GM18519 (cell line): Measurements from ENCODE around the gene PMVK.

Source experiments
- ATAC-seq: cut with Tn5 transposase; IDR thresholded peaks from one replicate; pipeline ENCODE4 v1.9.1; 2021; ENCODE audit warnings: mild to moderate bottlenecking, moderate library complexity; ENCODE audit not compliant: unreplicated experiment, low FRiP score

The PMVK gene

DNA sequence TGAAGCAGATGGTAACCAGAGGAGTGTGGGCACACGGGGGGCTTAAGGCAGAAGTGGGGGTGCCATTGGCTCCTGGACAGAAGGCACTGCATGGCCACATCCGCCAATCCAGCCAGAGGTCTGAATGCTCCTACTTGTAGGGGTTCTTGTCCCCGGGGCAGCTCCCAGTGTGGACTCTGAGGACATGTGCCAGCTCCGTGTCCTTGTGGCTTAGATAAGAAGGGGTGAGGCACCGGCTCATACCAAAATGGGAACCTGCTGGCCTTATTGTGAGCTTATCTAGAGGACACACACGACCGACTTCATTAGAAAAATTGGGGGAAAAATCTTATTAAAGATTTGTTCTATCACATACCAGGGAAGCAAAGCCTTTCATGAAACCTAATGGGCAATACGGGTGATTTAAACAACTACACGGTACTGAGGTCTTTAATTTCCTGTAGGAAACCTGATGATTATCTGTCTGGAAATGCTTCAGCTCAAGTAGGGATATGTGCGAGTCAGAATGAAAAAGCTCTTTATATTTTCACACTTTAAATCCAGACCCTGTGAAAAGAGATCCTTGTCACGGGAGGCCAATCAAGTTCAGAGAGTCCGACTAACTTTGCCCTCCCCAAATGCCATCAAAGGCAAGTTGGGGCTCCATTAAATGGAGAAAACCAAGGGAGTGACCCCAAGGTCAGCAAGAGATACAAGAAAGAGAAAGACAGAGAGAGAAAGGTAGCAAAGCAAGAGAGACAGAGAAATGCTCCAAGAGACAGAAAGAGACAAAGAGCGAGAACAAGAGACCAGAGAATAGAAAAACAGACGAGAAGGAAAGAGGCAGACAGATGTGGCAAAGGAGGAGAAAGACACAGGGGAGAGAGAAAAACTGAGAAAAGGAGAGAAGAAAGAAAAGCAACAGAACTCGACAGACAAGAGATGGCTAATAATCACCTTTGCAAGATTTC lies 52.3 kb downstream of the PMVK start:
- ATAC-seq = no peak

- no peak for ATAC-seq
Observed at GRCh38 chr1:154881820-154882535, 54.5 kb downstream of the PMVK start.

- ATAC-seq = no peak
Observed at GRCh38 chr1:154880671-154881070, 55.8 kb downstream of the PMVK start.

GRCh38 chr1:154879038-154879421 lies 57.5 kb downstream of the PMVK start:
- ATAC-seq = no peak

- ATAC-seq = no peak
Observed at GRCh38 chr1:154878371-154879037, 58.0 kb downstream of the PMVK start.

DNA sequence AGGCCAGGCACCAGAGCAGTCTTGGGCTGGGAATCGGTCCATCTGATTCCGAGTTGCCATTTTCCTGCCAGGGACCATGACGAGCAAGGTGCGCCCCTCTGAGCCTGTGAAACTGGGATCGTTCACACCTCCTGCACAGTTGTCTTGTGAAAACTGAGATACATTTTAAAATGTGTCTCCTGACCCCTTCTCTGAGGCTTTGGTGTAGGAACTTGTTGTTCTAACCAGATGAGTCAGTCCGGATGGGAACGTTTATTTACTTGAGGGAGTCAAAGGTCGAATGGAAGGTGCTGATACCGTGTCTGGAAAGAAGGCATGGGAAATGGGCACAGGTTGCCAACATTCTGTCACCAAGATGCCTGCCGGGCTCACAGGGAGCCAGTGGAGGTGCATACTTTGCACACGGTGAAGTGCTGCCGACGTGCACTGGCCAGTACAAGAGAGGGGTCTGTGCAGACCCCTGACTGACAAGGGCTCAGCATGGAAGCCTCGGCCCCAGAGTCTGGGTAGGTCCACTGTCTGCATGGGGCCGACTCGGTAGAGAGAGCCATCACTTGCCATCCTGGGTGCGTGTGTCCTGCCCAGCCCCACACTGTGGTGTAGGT lies 59.0 kb downstream of the PMVK start:
- no peak for ATAC-seq

DNA sequence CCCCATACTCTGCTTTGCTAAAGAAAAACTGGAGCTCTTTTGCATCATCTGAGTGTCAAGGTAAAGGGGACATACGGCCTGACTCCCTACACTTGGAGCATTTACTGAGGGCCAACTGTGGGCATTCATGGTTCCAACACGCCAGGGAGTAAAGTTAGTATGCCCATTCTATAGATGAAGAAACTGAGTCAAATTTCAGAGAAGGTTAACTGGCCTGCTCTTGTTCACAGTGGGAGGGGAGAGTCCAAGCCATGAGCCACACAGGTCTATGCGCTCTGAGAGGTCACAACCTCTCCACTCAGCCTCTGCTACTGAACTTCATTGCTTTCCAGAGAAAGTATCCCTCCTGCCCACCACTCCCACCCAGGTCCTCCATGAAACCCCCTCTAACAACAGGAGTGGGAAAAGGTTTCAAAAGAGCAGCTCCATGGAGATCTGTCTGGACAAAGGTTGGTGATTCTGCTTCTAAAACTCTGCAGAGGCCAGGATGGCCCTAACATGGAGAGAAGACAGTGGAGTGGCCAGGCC lies 59.6 kb downstream of the PMVK start:
- ATAC-seq = no peak
